AG04450 (cell line): Measurements from ENCODE around the gene VEPH1. TPM values are rescaled to one million over a fixed set of nuclear protein-coding genes. Genes with fewer than 3 reads are reported as not detected.

Source experiments
- CTCF ChIA-PET: fragments of 300-600, 350-600 bp; formaldehyde crosslinking; extraction: SDS; loops from one replicate; lab custom pipeline; 2022; ENCODE audit warnings: antibody characterized with exemption, inconsistent platforms; lab: Charles Lee
- POLR2A ChIA-PET: fragments of 350-600 bp; formaldehyde crosslinking; extraction: SDS; loops from one replicate; lab custom pipeline; 2021; ENCODE audit warnings: antibody characterized with exemption, inconsistent platforms; lab: Yijun Ruan, JAX
- DNase-seq: peaks from one replicate; pipeline ENCODE4 v3.0.0-alpha.2; 2011; ENCODE audit warnings: low read depth, low spot score
- H3K27ac ChIP-seq: one replicate; pipeline ENCODE4 v1.5.1; 2012; ENCODE audit warnings: low read depth, low read length, control low read depth
- H3K27me3 ChIP-seq: one replicate; pipeline ENCODE4 v1.6.0; 2012; ENCODE audit warnings: low read length; ENCODE audit not compliant: control insufficient read depth, insufficient read depth
- H3K4me3 ChIP-seq: 2 replicates; pipeline ENCODE4 v1.5.1; 2011; ENCODE audit warnings: mild to moderate bottlenecking, low read depth, low read length, control low read depth
- H3K9me3 ChIP-seq: 2 replicates; pipeline ENCODE4 v1.5.1; 2012; ENCODE audit warnings: low read length; ENCODE audit not compliant: control insufficient read depth, insufficient read depth
- CTCF ChIP-seq: IDR thresholded peaks from 2 replicates; pipeline ENCODE4 v1.5.1; 2011; ENCODE audit warnings: low read depth, low read length, control low read depth, inconsistent platforms
- polyA plus RNA-seq: library from polyadenylated mRNA; depleted of rRNA; stranded (reverse); fragments of >200 nt; gene quantifications from 2 replicates; pipeline ENCODE4 v1.2.3, GENCODE V29; 2011

Gene VEPH1
- polyA plus RNA-seq, 1 experiment: 36.4 TPM

GRCh38 chr3:157423337-157423736 is 79.9 kb downstream of the VEPH1 start:
- ChIA-PET POLR2A (no interaction called here), CTCF (no interaction called here)
- DNase-seq: no peak
- H3K27ac ChIP-seq: no peak overlapping the region
- no peak for TF ChIP-seq CTCF
- H3K27me3 ChIP-seq: no peaks in the 10 kb centered on the region
- no peak overlapping the region for H3K4me3 ChIP-seq
- H3K9me3 ChIP-seq: peaks cover 4% of the 10 kb centered on the region; the same call in 1 of the 2 replicates

GRCh38 chr3:157420606-157421130 is 82.5 kb downstream of the VEPH1 start:
- Histone ChIP-seq H3K27me3 (no peaks in the 10 kb centered on the region), H3K27ac (no peak overlapping the region), H3K9me3 (peaks cover 4% of the 10 kb centered on the region; the same call in 1 of the 2 replicates), H3K4me3 (no peak overlapping the region)
- ChIA-PET CTCF (no interaction called here), POLR2A (no interaction called here)
- TF ChIP-seq CTCF: no peak
- DNase-seq: no peak

GRCh38 chr3:157418104-157418503 is 85.1 kb downstream of the VEPH1 start:
- ChIA-PET CTCF (no interaction called here), POLR2A (no interaction called here)
- Histone ChIP-seq H3K9me3 (no peaks in the 10 kb centered on the region), H3K4me3 (no peak overlapping the region), H3K27ac (no peak overlapping the region), H3K27me3 (no peaks in the 10 kb centered on the region)
- TF ChIP-seq CTCF: no peak
- no peak for DNase-seq

GRCh38 chr3:157417247-157417646 is 86.0 kb downstream of the VEPH1 start:
- Histone ChIP-seq H3K4me3 (no peak overlapping the region), H3K27ac (no peak overlapping the region), H3K9me3 (no peaks in the 10 kb centered on the region), H3K27me3 (no peaks in the 10 kb centered on the region)
- ChIA-PET CTCF (no interaction called here), POLR2A (no interaction called here)
- no peak for DNase-seq
- no peak for TF ChIP-seq CTCF

- DNase-seq: no peak
- Histone ChIP-seq H3K27me3 (no peaks in the 10 kb centered on the region), H3K4me3 (no peak overlapping the region), H3K27ac (no peak overlapping the region), H3K9me3 (peaks cover 3% of the 10 kb centered on the region; the same call in 1 of the 2 replicates)
- no peak for TF ChIP-seq CTCF
- POLR2A ChIA-PET: no interaction called here
- CTCF ChIA-PET: no interaction called here
Observed at GRCh38 chr3:157416347-157417087, 86.7 kb downstream of the VEPH1 start.
